GM12878 (cell line): ENCODE measurements around the gene TMPRSS6. TPM values are rescaled to one million over a fixed set of nuclear protein-coding genes. Genes with fewer than 3 reads are reported as not detected.

Experiments
- ATAC-seq: fragments of 200-7000 bp; cut with Tn5 transposase; 3 replicates; pipeline ENCODE4 v1.9.1; 2020; ENCODE audit warnings: mild to moderate bottlenecking, moderate library complexity
- BruUV-seq: library from RNA; stranded (reverse); fragments of 400-500 nt; replicated peaks from 2 replicates; lab custom pipeline; 2021; lab: Mats Ljungman, UMichigan
- CTCF ChIA-PET: fragments of 300-600 bp; sonication (Branson Sonifier 250); formaldehyde crosslinking; extraction: SDS; loops from one replicate; lab custom pipeline; 2021; ENCODE audit warnings: inconsistent platforms; lab: Yijun Ruan, JAX
- POLR2A ChIA-PET: fragments of 350-600 bp; formaldehyde crosslinking; extraction: SDS; loops from one replicate; lab custom pipeline; 2021; ENCODE audit warnings: inconsistent platforms; lab: Charles Lee
- RAD21 ChIA-PET: fragments of 300-600 bp; sonication (Branson Sonifier 250); formaldehyde crosslinking; loops from one replicate; lab custom pipeline; 2023; ENCODE audit warnings: antibody characterized with exemption; ENCODE audit not compliant: unreplicated experiment; lab: Charles Lee
- SMC1A ChIA-PET: fragments of 300-600 bp; sonication (Branson Sonifier 250); formaldehyde crosslinking; loops from one replicate; lab custom pipeline; 2023; ENCODE audit not compliant: unreplicated experiment, uncharacterized antibody; lab: Charles Lee
- DNase-seq: peaks from one replicate; pipeline ENCODE4 v3.0.0-alpha.2; 2011; ENCODE audit warnings: low read depth, low spot score
- FAIRE-seq: peaks from 3 replicates; lab custom pipeline; 2011; peaks lifted over from hg19 to GRCh38; lab: Jason Lieb, UNC
- H2AFZ ChIP-seq: 2 replicates; pipeline ENCODE4 v1.6.0; 2011; ENCODE audit warnings: low read depth, low read length, control low read depth; ENCODE audit not compliant: control insufficient read depth
- H3K27ac ChIP-seq: 2 replicates; pipeline ENCODE4 v1.5.1; 2011; ENCODE audit warnings: control low read depth; ENCODE audit not compliant: control insufficient read depth, insufficient read depth
- H3K27me3 ChIP-seq, 2 experiments: replicated peaks in 1 of 2; 2 replicates each; pipeline versions ENCODE4 v1.6.0 to v1.6.1; 2011; ENCODE audit warnings: low read length in 1 of 2; ENCODE audit not compliant: control insufficient read depth in 2 of 2, insufficient read depth in 2 of 2
- H3K36me3 ChIP-seq, 2 experiments: 2 replicates each; pipeline ENCODE4 v1.5.1; 2011; ENCODE audit warnings: low read length in 1 of 2; ENCODE audit not compliant: control insufficient read depth in 2 of 2, insufficient read depth in 2 of 2
- H3K4me1 ChIP-seq: 2 replicates; pipeline ENCODE4 v1.6.1; 2011; ENCODE audit warnings: mild to moderate bottlenecking, low read length, moderate library complexity, mixed read lengths; ENCODE audit not compliant: control insufficient read depth, insufficient read depth
- H3K4me2 ChIP-seq: 2 replicates; pipeline ENCODE4 v1.6.0; 2011; ENCODE audit warnings: control low read depth; ENCODE audit not compliant: control insufficient read depth, insufficient read depth
- H3K4me3 ChIP-seq: fragments of 200-600 bp; sonication (generic); 2 replicates; pipeline ENCODE4 v1.5.1; 2016
- H3K79me2 ChIP-seq: 2 replicates; pipeline ENCODE4 v1.6.0; 2011; ENCODE audit warnings: low read length; ENCODE audit not compliant: control insufficient read depth, insufficient read depth
- H3K9ac ChIP-seq: 2 replicates; pipeline ENCODE4 v1.8.0; 2011; ENCODE audit warnings: low read length, control low read depth, mixed read lengths; ENCODE audit not compliant: control insufficient read depth, insufficient read depth
- H3K9me3 ChIP-seq: replicated peaks from 3 replicates; pipeline ENCODE4 v1.5.1; 2011; ENCODE audit warnings: mild to moderate bottlenecking, low read length; ENCODE audit not compliant: control insufficient read depth, insufficient read depth
- H4K20me1 ChIP-seq: 2 replicates; pipeline ENCODE4 v1.6.0; 2011; ENCODE audit not compliant: control insufficient read depth, insufficient read depth
- ATF3 ChIP-seq: IDR thresholded peaks from 2 replicates; pipeline ENCODE4 v1.6.1; 2011; ENCODE audit warnings: low read depth, mild to moderate bottlenecking, low read length, moderate library complexity, borderline replicate concordance; ENCODE audit errors: extremely low read depth
- CBX5 ChIP-seq: sonication (generic); IDR thresholded peaks from 2 replicates; pipeline ENCODE4 v1.6.1; 2016; ENCODE audit warnings: low read depth, moderate library complexity, mild to moderate bottlenecking, inconsistent platforms
- CEBPB ChIP-seq, 2 experiments: fragments of 150-350 bp in 1 of 2; IDR thresholded peaks; 2 replicates each; pipeline ENCODE4 v1.6.1; 2012 to 2014; ENCODE audit warnings: low read depth in 2 of 2, low read length in 2 of 2, borderline replicate concordance in 1 of 2, inconsistent platforms in 1 of 2
- MLLT1 ChIP-seq: fragments of 450-650 bp; IDR thresholded peaks from 2 replicates; pipeline ENCODE4 v1.6.1; 2016; ENCODE audit warnings: mild to moderate bottlenecking
- USF2 ChIP-seq: IDR thresholded peaks from 2 replicates; pipeline ENCODE4 v1.6.1; 2011; ENCODE audit warnings: low read depth, low read length, improper control_type of control experiment, borderline replicate concordance
- ZBTB40 ChIP-seq: fragments of 450-650 bp; IDR thresholded peaks from 2 replicates; pipeline ENCODE4 v1.6.1; 2016; ENCODE audit warnings: mild to moderate bottlenecking, moderate library complexity, borderline replicate concordance
- ZNF274 ChIP-seq: IDR thresholded peaks from one replicate; pipeline ENCODE4 v1.8.0; 2011; ENCODE audit not compliant: insufficient read length, insufficient read depth
- WGBS: methylation state at CpG from one replicate; pipeline ENCODE4 v1.1.6; 2016; ENCODE audit warnings: low lambda C conversion rate; ENCODE audit not compliant: insufficient replicate concordance, insufficient coverage; ENCODE audit errors: missing lambda C conversion rate; 5-methylcytosine and 5-hydroxymethylcytosine counted together
- in situ Hi-C: fragments of 300-500 bp; cut with MboI; formaldehyde crosslinking; loops from 9 replicates; pipeline ENCODE4 v1.14.3; 2018; ENCODE audit warnings: mixed read lengths
- intact Hi-C: fragments of 100-400 bp; cut with micrococcal nuclease; formaldehyde crosslinking; loops from one replicate; pipeline ENCODE4 v1.14.2; 2022; ENCODE audit not compliant: unreplicated experiment
- polyA plus RNA-seq, 11 experiments: library from polyadenylated mRNA; depleted of rRNA in 4 of 11; unstranded in 6 of 11; stranded (reverse) in 5 of 11; fragments of >200 nt; fragmentation: Nextera tagmentation in 4 of 11; fragmentation: Illumina TruSeq in 1 of 11; extraction: Ambion mirVana in 4 of 11; extraction: Trizol in 1 of 11; gene quantifications; 1 replicate in 1 of 11; 2 replicates in 10 of 11; pipeline versions ENCODE4 v1.2.1 to v1.2.3, GENCODE V29; 2011 to 2016; ENCODE audit warnings: inconsistent platforms in 2 of 11, missing spikeins in 2 of 11, low read depth in 1 of 11
- total RNA-seq, 4 experiments: library from RNA; depleted of rRNA in 3 of 4; stranded (reverse); fragments of >200 nt in 3 of 4; fragmentation: Illumina TruSeq in 1 of 4; extraction: Trizol in 1 of 4; gene quantifications; 2 replicates each; pipeline versions ENCODE4 v1.2.1 to v1.2.3, GENCODE V29; 2013 to 2021

TMPRSS6 gene
- total and polyA plus RNA-seq, 10 of the 15 experiments (the other 5 are each of a cell fraction or from before 2014, with no cell fraction given) = 0.06 to 0.69 (median 0.19) TPM; not detected in 6

- TF ChIP-seq ZBTB40 (no peak), CEBPB (IDR thresholded peaks at IDR 0.05; ENCODE audit: borderline replicate concordance in 1 of 2, low read depth in 2 of 2, low read length in 2 of 2) (no peak)
Measured at GRCh38 chr22:37064553-37064952, 45.0 kb downstream of the TMPRSS6 start (continued).

GRCh38 chr22:37063431-37064420 is 45.8 kb downstream of the TMPRSS6 start:
- Histone ChIP-seq H3K4me1 (peaks cover 11% of the 10 kb centered on the region), H2AFZ (no peak overlapping the region), H3K79me2 (no peaks in the 10 kb centered on the region), H3K9ac (no peak overlapping the region), H3K4me3 (no peak overlapping the region)
- in situ Hi-C loops = no loop called here
- POLR2A ChIA-PET = interaction anchor here (0.6 kb wide), 1 partner anchor 429 kb away, joined by 5 read pairs; no protein-coding TSS in a partner anchor
- no TSS peak for BruUV-seq
- ATAC-seq (no peak), DNase-seq (no peak)
- WGBS = 55% methylated on average over 27 of the region's 28 CpGs
- intact Hi-C loops = no loop called here
- RAD21 ChIA-PET = no interaction called here
- CTCF ChIA-PET = no interaction called here
- TF ChIP-seq ZNF274 (no peak), USF2 (no peak), MLLT1 (no peak), CBX5 (no peak), ATF3 (no peak)
- TF ChIP-seq, all 136 proteins: peak for 0
- H4K20me1 ChIP-seq = no peaks in the 10 kb centered on the region
- no peaks in the 10 kb centered on the region; a peak in 1 of 4 replicates for H3K36me3 ChIP-seq
- no peak overlapping the region for H3K27ac ChIP-seq
- no peak overlapping the region for H3K4me2 ChIP-seq
- SMC1A ChIA-PET = no interaction called here
- no peaks in the 10 kb centered on the region for H3K9me3 ChIP-seq
- H3K27me3 ChIP-seq = no peaks in the 10 kb centered on the region; a peak in 2 of 4 replicates
- no peak for FAIRE-seq
